ENCODE data around the gene IRF5.

Gene IRF5

DNA sequence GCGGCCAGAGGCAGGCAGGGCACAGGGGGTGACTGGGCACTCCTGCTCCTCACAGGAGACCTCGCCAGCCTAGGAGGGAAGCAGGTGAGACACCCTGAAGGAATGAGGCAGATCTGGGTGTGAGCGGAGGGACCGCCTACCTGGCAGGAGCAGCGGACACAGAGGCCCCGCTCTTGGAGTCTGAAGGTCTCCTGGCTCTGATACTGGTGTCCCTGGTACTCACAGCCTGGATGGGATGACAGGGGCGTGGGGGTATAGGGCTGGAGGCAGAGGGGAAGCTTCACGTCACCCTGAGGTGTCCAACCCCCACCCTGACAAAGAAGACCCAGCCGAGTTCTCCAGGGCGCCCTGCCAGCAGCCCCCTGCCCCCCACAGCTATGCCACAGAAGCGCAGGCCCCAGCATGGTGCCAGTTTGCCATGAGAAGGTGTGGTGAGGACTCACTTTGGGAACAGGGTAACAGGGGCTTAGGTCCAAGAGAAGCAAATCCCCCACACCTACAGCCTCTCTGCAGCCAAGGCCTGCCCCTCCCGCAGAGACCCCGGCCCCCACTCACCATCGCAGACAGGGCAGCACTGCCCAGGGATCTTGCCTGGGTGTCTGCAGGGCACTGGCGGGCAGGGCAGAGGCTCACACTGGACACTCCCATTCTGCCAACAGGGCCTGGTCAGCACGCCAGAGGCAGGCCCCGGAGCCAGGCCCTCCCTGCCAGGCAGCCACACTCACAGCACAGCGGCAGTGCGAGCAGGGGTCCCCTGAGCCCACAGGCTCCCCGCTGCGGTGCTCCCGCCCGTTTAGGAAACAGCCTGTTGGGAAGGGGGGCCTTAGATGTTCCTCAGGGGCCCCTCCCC is 44.3 kb upstream of the IRF5 start:
- no CpG with 5 or more reads among the region's 23 CpGs for WGBS (ENCODE audit: extremely low coverage, insufficient coverage, insufficient read length)
- no peaks in the 10 kb centered on the region for H3K36me3 ChIP-seq (ENCODE audit: control insufficient read depth in 1 of 2, insufficient read depth in 2 of 2, low read length in 2 of 2)
- no peaks in the 10 kb centered on the region for H3K79me1 ChIP-seq (ENCODE audit: low read length)
- H3K27ac ChIP-seq (ENCODE audit: low read depth, low read length), result no peak overlapping the region
- no peak overlapping the region for H2BK120ac ChIP-seq (ENCODE audit: insufficient read depth, low read length, poor library complexity)
- no peak overlapping the region for H3K4me3 ChIP-seq (ENCODE audit: low read depth, low read length)
- no peaks in the 10 kb centered on the region for H3K79me2 ChIP-seq (ENCODE audit: control insufficient read depth, insufficient read depth, low read length, poor library complexity)
- H3K4me2 ChIP-seq (ENCODE audit: low read length), result no peak overlapping the region
- no peak overlapping the region for H3K23ac ChIP-seq (ENCODE audit: low read length)
- H4K12ac ChIP-seq (ENCODE audit: low read depth, low read length), result no peak overlapping the region
- no peak overlapping the region for H4K91ac ChIP-seq (ENCODE audit: low read depth, low read length)
- H2AK5ac ChIP-seq (ENCODE audit: low read length), result no peak overlapping the region
- H2AFZ ChIP-seq (ENCODE audit: insufficient read depth, low read length, poor library complexity), result no peak overlapping the region
- H3K18ac ChIP-seq (ENCODE audit: low read length), result no peak overlapping the region
- H3K9ac ChIP-seq (ENCODE audit: low read length), result no peak overlapping the region
- no peak overlapping the region for H2BK12ac ChIP-seq (ENCODE audit: low read length)
- H3K4ac ChIP-seq (ENCODE audit: low read depth, low read length), result no peak overlapping the region
- DNase-seq, result peak; percentile 67 to 78
- no peak overlapping the region for H4K8ac ChIP-seq (ENCODE audit: low read depth, low read length)
- peaks cover 9 to 11% of the 10 kb centered on the region in 2 experiments for H3K4me1 ChIP-seq (ENCODE audit: control insufficient read depth in 1 of 2, insufficient read depth in 2 of 2, low read length in 2 of 2)
- H3K9me3 ChIP-seq (ENCODE audit: insufficient read depth, low read depth, low read length), result peaks cover 12% of the 10 kb centered on the region
- H3K27me3 ChIP-seq (ENCODE audit: insufficient read depth, low read length), result peaks cover 13% of the 10 kb centered on the region
- H2BK5ac ChIP-seq (ENCODE audit: low read depth, low read length, poor library complexity), result no peak overlapping the region
- no peak overlapping the region for H3K14ac ChIP-seq (ENCODE audit: low read length)

GRCh38 chr7:128894101-128894440 is 43.7 kb upstream of the IRF5 start:
- H3K4ac ChIP-seq (ENCODE audit: low read depth, low read length), result no peak overlapping the region
- H3K79me2 ChIP-seq (ENCODE audit: control insufficient read depth, insufficient read depth, low read length, poor library complexity), result no peaks in the 10 kb centered on the region
- no peak overlapping the region for H2BK120ac ChIP-seq (ENCODE audit: insufficient read depth, low read length, poor library complexity)
- no peak overlapping the region for H4K8ac ChIP-seq (ENCODE audit: low read depth, low read length)
- peaks cover 4 to 7% of the 10 kb centered on the region in 2 experiments for H3K4me1 ChIP-seq (ENCODE audit: control insufficient read depth in 1 of 2, insufficient read depth in 2 of 2, low read length in 2 of 2)
- no peak for DNase-seq
- no peak overlapping the region for H3K4me2 ChIP-seq (ENCODE audit: low read length)
- H2AFZ ChIP-seq (ENCODE audit: insufficient read depth, low read length, poor library complexity), result no peak overlapping the region
- H3K79me1 ChIP-seq (ENCODE audit: low read length), result no peaks in the 10 kb centered on the region
- H3K4me3 ChIP-seq (ENCODE audit: low read depth, low read length), result no peak overlapping the region
- no peak overlapping the region for H3K27ac ChIP-seq (ENCODE audit: low read depth, low read length)
- no peak overlapping the region for H4K12ac ChIP-seq (ENCODE audit: low read depth, low read length)
- H2AK5ac ChIP-seq (ENCODE audit: low read length), result no peak overlapping the region
- peaks cover 13% of the 10 kb centered on the region for H3K27me3 ChIP-seq (ENCODE audit: insufficient read depth, low read length)
- no peak overlapping the region for H2BK12ac ChIP-seq (ENCODE audit: low read length)
- no peak overlapping the region for H3K9ac ChIP-seq (ENCODE audit: low read length)
- WGBS (ENCODE audit: extremely low coverage, insufficient coverage, insufficient read length), result no CpG with 5 or more reads among the region's 6 CpGs
- H3K14ac ChIP-seq (ENCODE audit: low read length), result no peak overlapping the region
- no peak overlapping the region for H4K91ac ChIP-seq (ENCODE audit: low read depth, low read length)
- H2BK5ac ChIP-seq (ENCODE audit: low read depth, low read length, poor library complexity), result no peak overlapping the region
- no peak overlapping the region for H3K18ac ChIP-seq (ENCODE audit: low read length)
- H3K9me3 ChIP-seq (ENCODE audit: insufficient read depth, low read depth, low read length), result peaks cover 12% of the 10 kb centered on the region
- H3K36me3 ChIP-seq (ENCODE audit: control insufficient read depth in 1 of 2, insufficient read depth in 2 of 2, low read length in 2 of 2), result no peaks in the 10 kb centered on the region
- no peak overlapping the region for H3K23ac ChIP-seq (ENCODE audit: low read length)

GRCh38 chr7:128895320-128895719 is 42.4 kb upstream of the IRF5 start:
- Histone ChIP-seq H4K91ac (ENCODE audit: low read depth, low read length) (no peak overlapping the region), H3K4me3 (ENCODE audit: low read depth, low read length) (no peak overlapping the region), H3K27ac (ENCODE audit: low read depth, low read length) (no peak overlapping the region), H3K4ac (ENCODE audit: low read depth, low read length) (no peak overlapping the region), H2BK12ac (ENCODE audit: low read length) (no peak overlapping the region), H3K9me3 (ENCODE audit: insufficient read depth, low read depth, low read length) (peaks cover 9% of the 10 kb centered on the region), H2BK5ac (ENCODE audit: low read depth, low read length, poor library complexity) (no peak overlapping the region), H3K36me3 (ENCODE audit: control insufficient read depth in 1 of 2, insufficient read depth in 2 of 2, low read length in 2 of 2) (no peaks in the 10 kb centered on the region), H3K4me2 (ENCODE audit: low read length) (no peak overlapping the region), H3K27me3 (ENCODE audit: insufficient read depth, low read length) (peaks cover 11% of the 10 kb centered on the region), H3K79me1 (ENCODE audit: low read length) (no peaks in the 10 kb centered on the region), H3K4me1 (ENCODE audit: control insufficient read depth in 1 of 2, insufficient read depth in 2 of 2, low read length in 2 of 2) (peaks cover 4 to 5% of the 10 kb centered on the region in 2 experiments), H3K79me2 (ENCODE audit: control insufficient read depth, insufficient read depth, low read length, poor library complexity) (no peaks in the 10 kb centered on the region), H3K14ac (ENCODE audit: low read length) (no peak overlapping the region), H3K18ac (ENCODE audit: low read length) (no peak overlapping the region), H3K9ac (ENCODE audit: low read length) (no peak overlapping the region), H4K8ac (ENCODE audit: low read depth, low read length) (no peak overlapping the region), H2AK5ac (ENCODE audit: low read length) (no peak overlapping the region), H3K23ac (ENCODE audit: low read length) (no peak overlapping the region), H2AFZ (ENCODE audit: insufficient read depth, low read length, poor library complexity) (no peak overlapping the region), H2BK120ac (ENCODE audit: insufficient read depth, low read length, poor library complexity) (no peak overlapping the region), H4K12ac (ENCODE audit: low read depth, low read length) (no peak overlapping the region)
- no CpG with 5 or more reads among the region's 3 CpGs for WGBS (ENCODE audit: extremely low coverage, insufficient coverage, insufficient read length)
- DNase-seq, result no peak

- no peak overlapping the region for H4K8ac ChIP-seq (ENCODE audit: low read depth, low read length)
These were observed 38.3 kb upstream of the IRF5 start for GRCh38 chr7:128899392-128899791.

More at GRCh38 chr7:128899392-128899791, 38.3 kb upstream of the IRF5 start:
- Histone ChIP-seq H3K36me3 (ENCODE audit: control insufficient read depth in 1 of 2, insufficient read depth in 2 of 2, low read length in 2 of 2) (no peaks in the 10 kb centered on the region), H3K79me1 (ENCODE audit: low read length) (no peaks in the 10 kb centered on the region), H4K12ac (ENCODE audit: low read depth, low read length) (no peak overlapping the region), H3K27me3 (ENCODE audit: insufficient read depth, low read length) (peaks cover 3% of the 10 kb centered on the region), H2AK5ac (ENCODE audit: low read length) (no peak overlapping the region), H3K4me1 (ENCODE audit: control insufficient read depth in 1 of 2, insufficient read depth in 2 of 2, low read length in 2 of 2) (no peaks in the 10 kb centered on the region), H3K79me2 (ENCODE audit: control insufficient read depth, insufficient read depth, low read length, poor library complexity) (no peaks in the 10 kb centered on the region), H2BK12ac (ENCODE audit: low read length) (no peak overlapping the region), H3K18ac (ENCODE audit: low read length) (no peak overlapping the region), H3K27ac (ENCODE audit: low read depth, low read length) (no peak overlapping the region), H4K91ac (ENCODE audit: low read depth, low read length) (no peak overlapping the region), H3K9ac (ENCODE audit: low read length) (no peak overlapping the region), H2AFZ (ENCODE audit: insufficient read depth, low read length, poor library complexity) (no peak overlapping the region), H3K14ac (ENCODE audit: low read length) (no peak overlapping the region), H3K23ac (ENCODE audit: low read length) (no peak overlapping the region), H2BK5ac (ENCODE audit: low read depth, low read length, poor library complexity) (no peak overlapping the region), H3K9me3 (ENCODE audit: insufficient read depth, low read depth, low read length) (peaks cover 1% of the 10 kb centered on the region), H3K4me2 (ENCODE audit: low read length) (no peak overlapping the region), H3K4me3 (ENCODE audit: low read depth, low read length) (no peak overlapping the region), H3K4ac (ENCODE audit: low read depth, low read length) (no peak overlapping the region), H2BK120ac (ENCODE audit: insufficient read depth, low read length, poor library complexity) (no peak overlapping the region)
- no peak for DNase-seq
